ENCODE data around the gene SLC51B. TPM values are rescaled to one million over a fixed set of nuclear protein-coding genes. Genes with fewer than 3 reads are reported as not detected.

Gene SLC51B
- polyA plus RNA-seq, 1 donor from 2014 or later = not detected

- H3K27me3 ChIP-seq (ENCODE audit: insufficient read depth, low read depth, low read length) = peaks cover 30% of the 10 kb centered on the region
- no peaks in the 10 kb centered on the region for H3K36me3 ChIP-seq (ENCODE audit: insufficient read depth, low read length)
- no peak overlapping the region for H2AFZ ChIP-seq (ENCODE audit: low read depth, low read length)
- H3K79me2 ChIP-seq (replicated peaks; ENCODE audit: insufficient read depth, low read length) = no peaks in the 10 kb centered on the region
- H3F3A ChIP-seq (ENCODE audit: insufficient read depth, low read length, poor library complexity, severe bottlenecking) = no peaks in the 10 kb centered on the region
- no peaks in the 10 kb centered on the region for H3K9me2 ChIP-seq (ENCODE audit: insufficient read depth, low read length)
- no peaks in the 10 kb centered on the region for H4K20me1 ChIP-seq (ENCODE audit: insufficient read depth)
- H3K4me2 ChIP-seq (ENCODE audit: low read length) = no peak overlapping the region
- no peak overlapping the region for H3K9ac ChIP-seq (ENCODE audit: low read length)
- H3K4me3 ChIP-seq (ENCODE audit: low read length) = no peak overlapping the region
- no peaks in the 10 kb centered on the region for H3K9me3 ChIP-seq (ENCODE audit: low read length)
- no peak overlapping the region for H3K27ac ChIP-seq (ENCODE audit: low read length)
- TF ChIP-seq RAD21 (conservative IDR thresholded peaks at IDR 0.05) (no peak), EZH2 (IDR thresholded peaks at IDR 0.05; ENCODE audit: borderline replicate concordance, insufficient read depth, low read length, poor library complexity, severe bottlenecking) (no peak)
These were observed 24.0 kb downstream of the SLC51B start for GRCh38 chr15:65069179-65069578.

DNA sequence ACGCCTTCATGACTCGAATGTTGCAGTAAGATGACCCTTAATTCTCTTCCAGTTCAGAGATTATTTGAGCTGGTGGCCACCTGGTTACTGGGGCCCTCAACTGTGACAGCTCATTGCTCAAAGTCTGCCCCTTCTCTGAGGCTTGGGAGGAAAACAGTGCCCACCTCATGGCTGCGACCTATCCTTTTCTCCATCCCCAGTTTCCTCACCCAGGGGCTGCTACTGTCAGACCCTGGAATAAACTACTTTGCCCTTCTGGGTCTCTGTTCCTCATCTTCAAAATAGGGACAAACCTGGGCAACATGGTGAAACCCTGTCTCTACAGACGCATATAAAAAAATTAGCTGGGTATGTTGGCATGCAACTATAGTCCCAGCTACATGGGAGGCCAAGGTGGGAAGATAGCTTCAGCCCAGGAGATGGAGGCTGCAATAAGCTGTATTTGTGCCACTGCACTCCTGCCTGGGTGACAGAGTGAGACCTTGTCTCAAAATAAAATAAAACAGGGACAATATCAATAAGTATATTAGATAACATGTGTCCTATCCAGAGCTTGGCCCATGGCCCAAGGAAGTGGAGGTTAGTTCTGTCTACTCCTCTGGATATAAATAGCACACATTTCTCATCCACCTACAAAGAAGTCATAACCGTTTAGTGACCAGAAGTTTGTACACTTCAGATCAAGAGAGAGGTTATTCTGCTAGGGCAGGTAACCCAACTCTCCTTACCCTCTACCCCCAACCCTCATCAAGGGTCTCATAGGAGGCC is 24.8 kb downstream of the SLC51B start:
- no peak overlapping the region for H3K9ac ChIP-seq (ENCODE audit: low read length)
- TF ChIP-seq RAD21 (conservative IDR thresholded peaks at IDR 0.05) (no peak), EP300 (conservative IDR thresholded peaks at IDR 0.05; ENCODE audit: poor library complexity, severe bottlenecking) (no peak), REST (IDR thresholded peaks at IDR 0.05; ENCODE audit: borderline replicate concordance) (no peak), MXI1 (conservative IDR thresholded peaks at IDR 0.05; ENCODE audit: poor library complexity, severe bottlenecking) (no peak), POLR2AphosphoS5 (IDR thresholded peaks at IDR 0.05) (no peak), EZH2 (IDR thresholded peaks at IDR 0.05; ENCODE audit: borderline replicate concordance, insufficient read depth, low read length, poor library complexity, severe bottlenecking) (no peak), TAF1 (IDR thresholded peaks at IDR 0.05; ENCODE audit: low read depth) (no peak), CTCF (IDR thresholded peaks at IDR 0.05; ENCODE audit: poor library complexity, severe bottlenecking) (no peak), SMC3 (conservative IDR thresholded peaks at IDR 0.05; ENCODE audit: poor library complexity) (no peak)
- no peaks in the 10 kb centered on the region for H4K20me1 ChIP-seq (ENCODE audit: insufficient read depth)
- H3K9me3 ChIP-seq (ENCODE audit: low read length) = no peaks in the 10 kb centered on the region
- no peak overlapping the region for H3K27ac ChIP-seq (ENCODE audit: low read length)
- peaks cover 30% of the 10 kb centered on the region for H3K27me3 ChIP-seq (ENCODE audit: insufficient read depth, low read depth, low read length)
- no peaks in the 10 kb centered on the region for H3K79me2 ChIP-seq (replicated peaks; ENCODE audit: insufficient read depth, low read length)
- H3K4me2 ChIP-seq (ENCODE audit: low read length) = no peak overlapping the region
- no peaks in the 10 kb centered on the region for H3K36me3 ChIP-seq (ENCODE audit: insufficient read depth, low read length)
- no peak overlapping the region for H2AFZ ChIP-seq (ENCODE audit: low read depth, low read length)
- no peaks in the 10 kb centered on the region for H3K9me2 ChIP-seq (ENCODE audit: insufficient read depth, low read length)
- H3K4me3 ChIP-seq (ENCODE audit: low read length) = no peak overlapping the region
- no peaks in the 10 kb centered on the region for H3F3A ChIP-seq (ENCODE audit: insufficient read depth, low read length, poor library complexity, severe bottlenecking)

All from neural cell (in vitro differentiated cells).